ENCODE results near the gene ARHGAP42.

GRCh38 chr11:100740440-100740839 lies 53.4 kb downstream of the ARHGAP42 start:
- TF ChIP-seq, protein P1, sequence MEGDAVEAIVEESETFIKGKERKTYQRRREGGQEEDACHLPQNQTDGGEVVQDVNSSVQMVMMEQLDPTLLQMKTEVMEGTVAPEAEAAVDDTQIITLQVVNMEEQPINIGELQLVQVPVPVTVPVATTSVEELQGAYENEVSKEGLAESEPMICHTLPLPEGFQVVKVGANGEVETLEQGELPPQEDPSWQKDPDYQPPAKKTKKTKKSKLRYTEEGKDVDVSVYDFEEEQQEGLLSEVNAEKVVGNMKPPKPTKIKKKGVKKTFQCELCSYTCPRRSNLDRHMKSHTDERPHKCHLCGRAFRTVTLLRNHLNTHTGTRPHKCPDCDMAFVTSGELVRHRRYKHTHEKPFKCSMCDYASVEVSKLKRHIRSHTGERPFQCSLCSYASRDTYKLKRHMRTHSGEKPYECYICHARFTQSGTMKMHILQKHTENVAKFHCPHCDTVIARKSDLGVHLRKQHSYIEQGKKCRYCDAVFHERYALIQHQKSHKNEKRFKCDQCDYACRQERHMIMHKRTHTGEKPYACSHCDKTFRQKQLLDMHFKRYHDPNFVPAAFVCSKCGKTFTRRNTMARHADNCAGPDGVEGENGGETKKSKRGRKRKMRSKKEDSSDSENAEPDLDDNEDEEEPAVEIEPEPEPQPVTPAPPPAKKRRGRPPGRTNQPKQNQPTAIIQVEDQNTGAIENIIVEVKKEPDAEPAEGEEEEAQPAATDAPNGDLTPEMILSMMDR (IDR thresholded peaks at IDR 0.05; ENCODE audit: low read length) = no peak
- TF ChIP-seq EZH2 (IDR thresholded peaks at IDR 0.05; ENCODE audit: borderline replicate concordance, low read length) = no peak

All from OCI-LY1 (cell line).